Muscle layer of duodenum (tissue), 2 donors: ENCODE measurements around the gene MVB12B.

Experiments used
- H3K27ac ChIP-seq: one replicate; pipeline ENCODE4 v1.7.0; 2013; ENCODE audit warnings: mild to moderate bottlenecking, low read length
- H3K27me3 ChIP-seq: one replicate; pipeline ENCODE4 v1.7.0; 2013; ENCODE audit warnings: low read depth, mild to moderate bottlenecking, control low read depth, low read length
- H3K36me3 ChIP-seq, 2 donors: one replicate each; pipeline ENCODE4 v1.7.0; 2013; ENCODE audit warnings: low read length in 2 of 2, control low read depth in 1 of 2, mild to moderate bottlenecking in 1 of 2; ENCODE audit not compliant: insufficient read depth in 2 of 2, control insufficient read depth in 1 of 2
- H3K4me1 ChIP-seq, 2 donors: one replicate each; pipeline ENCODE4 v1.7.0; 2013; ENCODE audit warnings: low read length in 2 of 2, mild to moderate bottlenecking in 2 of 2, control low read depth in 1 of 2, moderate library complexity in 1 of 2; ENCODE audit not compliant: insufficient read depth in 2 of 2, control insufficient read depth in 1 of 2
- H3K4me3 ChIP-seq, 2 donors: one replicate each; pipeline ENCODE4 v1.7.0; 2013; ENCODE audit warnings: low read length in 2 of 2, low read depth in 1 of 2, mild to moderate bottlenecking in 1 of 2
- H3K9me3 ChIP-seq, 2 donors: one replicate each; pipeline ENCODE4 v1.7.0; 2013; ENCODE audit warnings: low read length in 2 of 2, control low read depth in 1 of 2, mild to moderate bottlenecking in 1 of 2; ENCODE audit not compliant: control insufficient read depth in 1 of 2
- donor health status: healthy.

Gene MVB12B

GRCh38 chr9:126423916-126424185 is 97.2 kb downstream of the MVB12B start:
- H3K4me3 ChIP-seq, result no peak overlapping the region
- H3K27ac ChIP-seq, result no peak overlapping the region
- peaks cover 15 to 32% of the 10 kb centered on the region in 2 donors for H3K36me3 ChIP-seq
- no peaks in the 10 kb centered on the region for H3K4me1 ChIP-seq
- H3K9me3 ChIP-seq, result no peaks in the 10 kb centered on the region
- no peaks in the 10 kb centered on the region for H3K27me3 ChIP-seq

- no peak overlapping the region for H3K27ac ChIP-seq
- no peaks in the 10 kb centered on the region for H3K27me3 ChIP-seq
- H3K4me3 ChIP-seq, result no peak overlapping the region
- no peaks in the 10 kb centered on the region for H3K4me1 ChIP-seq
- no peaks in the 10 kb centered on the region for H3K9me3 ChIP-seq
- H3K36me3 ChIP-seq, result peaks cover 15 to 28% of the 10 kb centered on the region in 2 donors
These were observed 97.9 kb downstream of the MVB12B start for GRCh38 chr9:126424511-126424910.

- H3K27me3 ChIP-seq, result no peaks in the 10 kb centered on the region
- no peak overlapping the region for H3K27ac ChIP-seq
- H3K9me3 ChIP-seq, result no peaks in the 10 kb centered on the region
- no peaks in the 10 kb centered on the region for H3K4me1 ChIP-seq
- peaks cover 8 to 19% of the 10 kb centered on the region in 2 donors for H3K36me3 ChIP-seq
- H3K4me3 ChIP-seq, result no peak overlapping the region
These were observed 102.0 kb downstream of the MVB12B start for GRCh38 chr9:126428534-126429175.

- Histone ChIP-seq H3K27ac (no peak overlapping the region), H3K4me3 (no peak overlapping the region), H3K9me3 (no peaks in the 10 kb centered on the region), H3K4me1 (no peaks in the 10 kb centered on the region), H3K27me3 (no peaks in the 10 kb centered on the region), H3K36me3 (peaks cover 7 to 16% of the 10 kb centered on the region in 2 donors)
These were observed 102.6 kb downstream of the MVB12B start for GRCh38 chr9:126429190-126429589.

GRCh38 chr9:126430124-126430523 is 103.5 kb downstream of the MVB12B start:
- no peaks in the 10 kb centered on the region for H3K4me1 ChIP-seq
- no peak overlapping the region for H3K4me3 ChIP-seq
- peaks cover 0 to 10% of the 10 kb centered on the region in 2 donors for H3K36me3 ChIP-seq
- H3K9me3 ChIP-seq, result no peaks in the 10 kb centered on the region
- no peaks in the 10 kb centered on the region for H3K27me3 ChIP-seq
- H3K27ac ChIP-seq, result no peak overlapping the region

GRCh38 chr9:126431077-126431742 is 104.6 kb downstream of the MVB12B start:
- H3K4me3 ChIP-seq, result no peak overlapping the region
- no peaks in the 10 kb centered on the region for H3K4me1 ChIP-seq
- H3K9me3 ChIP-seq, result no peaks in the 10 kb centered on the region
- H3K27me3 ChIP-seq, result no peaks in the 10 kb centered on the region
- no peak overlapping the region for H3K27ac ChIP-seq
- peaks cover 0 to 10% of the 10 kb centered on the region in 2 donors for H3K36me3 ChIP-seq

GRCh38 chr9:126432659-126433058 is 106.0 kb downstream of the MVB12B start:
- no peaks in the 10 kb centered on the region for H3K4me1 ChIP-seq
- peaks cover 0 to 10% of the 10 kb centered on the region in 2 donors for H3K36me3 ChIP-seq
- no peak overlapping the region for H3K4me3 ChIP-seq
- H3K27me3 ChIP-seq, result no peaks in the 10 kb centered on the region
- no peak overlapping the region for H3K27ac ChIP-seq
- no peaks in the 10 kb centered on the region for H3K9me3 ChIP-seq

GRCh38 chr9:126435105-126435504 is 108.5 kb downstream of the MVB12B start:
- no peaks in the 10 kb centered on the region for H3K9me3 ChIP-seq
- H3K36me3 ChIP-seq, result peaks cover 0 to 9% of the 10 kb centered on the region in 2 donors
- H3K27ac ChIP-seq, result no peak overlapping the region
- peaks cover 0 to under 1% of the 10 kb centered on the region in 2 donors for H3K4me1 ChIP-seq
- H3K4me3 ChIP-seq, result no peak overlapping the region
- H3K27me3 ChIP-seq, result no peaks in the 10 kb centered on the region

- H3K27me3 ChIP-seq, result no peaks in the 10 kb centered on the region
- H3K4me3 ChIP-seq, result no peak overlapping the region
- H3K4me1 ChIP-seq, result peaks cover 0 to 3% of the 10 kb centered on the region in 2 donors
- peaks cover 0 to 11% of the 10 kb centered on the region in 2 donors for H3K36me3 ChIP-seq
- H3K27ac ChIP-seq, result no peak overlapping the region
- no peaks in the 10 kb centered on the region for H3K9me3 ChIP-seq
These were observed 109.0 kb downstream of the MVB12B start for GRCh38 chr9:126435626-126436025.

GRCh38 chr9:126436545-126437267 is 110.1 kb downstream of the MVB12B start:
- H3K27ac ChIP-seq, result no peak overlapping the region
- peaks cover 0 to 3% of the 10 kb centered on the region in 2 donors for H3K4me1 ChIP-seq
- no peaks in the 10 kb centered on the region for H3K27me3 ChIP-seq
- H3K4me3 ChIP-seq, result no peak overlapping the region
- H3K36me3 ChIP-seq, result peaks cover 0 to 11% of the 10 kb centered on the region in 2 donors
- H3K9me3 ChIP-seq, result no peaks in the 10 kb centered on the region

- Histone ChIP-seq H3K9me3 (no peaks in the 10 kb centered on the region), H3K27ac (no peak overlapping the region), H3K4me3 (no peak overlapping the region), H3K36me3 (peaks cover 0 to 11% of the 10 kb centered on the region in 2 donors), H3K4me1 (peaks cover 0 to 3% of the 10 kb centered on the region in 2 donors), H3K27me3 (no peaks in the 10 kb centered on the region)
These were observed 110.6 kb downstream of the MVB12B start for GRCh38 chr9:126437268-126437666.
